ENCODE data around the gene GRM4. TPM values are rescaled to one million over a fixed set of nuclear protein-coding genes. Genes with fewer than 3 reads are reported as not detected.

The GRM4 gene
- total RNA-seq, 1 experiment from 2014 or later, result not detected

- Mint-ChIP-seq H3K4me1 (ENCODE audit: low read depth, unreplicated experiment) (no peaks in the 10 kb centered on the region), H3K27ac (ENCODE audit: unreplicated experiment) (no peak overlapping the region), H3K9me3 (ENCODE audit: low read depth, unreplicated experiment) (no peaks in the 10 kb centered on the region), H3K36me3 (ENCODE audit: insufficient read depth, unreplicated experiment) (no peaks in the 10 kb centered on the region), H3K27me3 (ENCODE audit: unreplicated experiment) (peaks cover 95% of the 10 kb centered on the region), H3K4me3 (ENCODE audit: low read depth, unreplicated experiment) (no peak overlapping the region)
- no peak for DNase-seq
- TF ChIP-seq CTCF (IDR thresholded peaks at IDR 0.05; ENCODE audit: unreplicated experiment), result no peak
- CTCF ChIA-PET, result interaction anchor here (0.6 to 1.2 kb wide), 3 partner anchors 9 to 23 kb away, joined by 3 to 7 read pairs (median 4); no protein-coding TSS in a partner anchor
- intact Hi-C loops (cut with micrococcal nuclease; ENCODE audit: unreplicated experiment), result no loop called here
- BruUV-seq (replicated peaks), result no TSS peak
Observed at GRCh38 chr6:34063651-34064050, 82.2 kb downstream of the GRM4 start.

- no peak for DNase-seq
- no peak for TF ChIP-seq CTCF (IDR thresholded peaks at IDR 0.05; ENCODE audit: unreplicated experiment)
- no TSS peak for BruUV-seq (replicated peaks)
- H3K36me3 Mint-ChIP-seq (ENCODE audit: insufficient read depth, unreplicated experiment), result no peaks in the 10 kb centered on the region
- intact Hi-C loops (cut with micrococcal nuclease; ENCODE audit: unreplicated experiment), result no loop called here
- no peak overlapping the region for H3K27ac Mint-ChIP-seq (ENCODE audit: unreplicated experiment)
- no peaks in the 10 kb centered on the region for H3K4me1 Mint-ChIP-seq (ENCODE audit: low read depth, unreplicated experiment)
- no peak overlapping the region for H3K4me3 Mint-ChIP-seq (ENCODE audit: low read depth, unreplicated experiment)
- peaks cover 100% of the 10 kb centered on the region for H3K27me3 Mint-ChIP-seq (ENCODE audit: unreplicated experiment)
- H3K9me3 Mint-ChIP-seq (ENCODE audit: low read depth, unreplicated experiment), result no peaks in the 10 kb centered on the region
- CTCF ChIA-PET, result interaction anchor here (1.2 kb wide), 1 partner anchor 8 kb away, joined by 7 read pairs; no protein-coding TSS in a partner anchor
Observed at GRCh38 chr6:34062815-34063214, 83.1 kb downstream of the GRM4 start.

- DNase-seq, result no peak
- Mint-ChIP-seq H3K36me3 (ENCODE audit: insufficient read depth, unreplicated experiment) (no peaks in the 10 kb centered on the region), H3K4me1 (ENCODE audit: low read depth, unreplicated experiment) (no peaks in the 10 kb centered on the region), H3K27me3 (ENCODE audit: unreplicated experiment) (peaks cover 100% of the 10 kb centered on the region), H3K9me3 (ENCODE audit: low read depth, unreplicated experiment) (no peaks in the 10 kb centered on the region), H3K27ac (ENCODE audit: unreplicated experiment) (no peak overlapping the region), H3K4me3 (ENCODE audit: low read depth, unreplicated experiment) (no peak overlapping the region)
- no peak for TF ChIP-seq CTCF (IDR thresholded peaks at IDR 0.05; ENCODE audit: unreplicated experiment)
- CTCF ChIA-PET, result no interaction called here
- no TSS peak for BruUV-seq (replicated peaks)
- intact Hi-C loops (cut with micrococcal nuclease; ENCODE audit: unreplicated experiment), result no loop called here
Observed at GRCh38 chr6:34062156-34062555, 83.7 kb downstream of the GRM4 start.

- no TSS peak for BruUV-seq (replicated peaks)
- no peak for TF ChIP-seq CTCF (IDR thresholded peaks at IDR 0.05; ENCODE audit: unreplicated experiment)
- intact Hi-C loops (cut with micrococcal nuclease; ENCODE audit: unreplicated experiment), result no loop called here
- Mint-ChIP-seq H3K4me1 (ENCODE audit: low read depth, unreplicated experiment) (no peaks in the 10 kb centered on the region), H3K27me3 (ENCODE audit: unreplicated experiment) (peaks cover 100% of the 10 kb centered on the region), H3K36me3 (ENCODE audit: insufficient read depth, unreplicated experiment) (no peaks in the 10 kb centered on the region), H3K27ac (ENCODE audit: unreplicated experiment) (no peak overlapping the region), H3K4me3 (ENCODE audit: low read depth, unreplicated experiment) (no peak overlapping the region), H3K9me3 (ENCODE audit: low read depth, unreplicated experiment) (no peaks in the 10 kb centered on the region)
- CTCF ChIA-PET, result interaction anchor here (1.5 kb wide), 1 partner anchor 17 kb away, joined by 3 read pairs; no protein-coding TSS in a partner anchor
- DNase-seq, result no peak
Observed at GRCh38 chr6:34061348-34061747, 84.5 kb downstream of the GRM4 start.
